22Rv1 (cell line): Measurements from ENCODE around the gene RNGTT.

Experiments
- CTCF ChIP-seq: fragments of 450-650 bp; IDR thresholded peaks from 2 replicates; pipeline ENCODE4 v1.5.1; 2017; ENCODE audit warnings: mild to moderate bottlenecking
- ZFX ChIP-seq: fragments of 450-650 bp; IDR thresholded peaks from 2 replicates; pipeline ENCODE4 v1.6.1; 2017; ENCODE audit warnings: antibody characterized with exemption, borderline replicate concordance

DNA sequence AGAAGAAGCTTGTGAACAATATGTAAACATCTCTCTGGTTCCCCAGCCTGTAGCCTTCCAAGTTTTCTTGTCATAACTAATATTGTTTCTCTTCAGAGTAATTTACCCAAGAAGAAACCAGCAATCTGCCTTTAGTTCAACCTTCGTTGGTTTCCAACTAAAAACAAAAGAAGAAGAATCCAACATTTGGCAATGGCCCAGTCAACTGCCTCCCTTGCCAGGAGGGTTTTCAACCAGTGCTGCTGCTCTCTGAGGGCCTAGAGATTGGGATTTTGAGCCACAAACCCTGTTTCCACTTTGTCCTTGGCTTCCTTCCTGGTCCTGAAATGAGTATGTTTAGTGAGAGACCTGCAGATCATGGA lies 401.5 kb downstream of the RNGTT start:
- TF ChIP-seq CTCF (no peak), ZFX (no peak)
